ENCODE results near the gene CEMIP2.
A peak's percentile ranks its signal among the peaks of the same experiment; 100 is the strongest.

DNA sequence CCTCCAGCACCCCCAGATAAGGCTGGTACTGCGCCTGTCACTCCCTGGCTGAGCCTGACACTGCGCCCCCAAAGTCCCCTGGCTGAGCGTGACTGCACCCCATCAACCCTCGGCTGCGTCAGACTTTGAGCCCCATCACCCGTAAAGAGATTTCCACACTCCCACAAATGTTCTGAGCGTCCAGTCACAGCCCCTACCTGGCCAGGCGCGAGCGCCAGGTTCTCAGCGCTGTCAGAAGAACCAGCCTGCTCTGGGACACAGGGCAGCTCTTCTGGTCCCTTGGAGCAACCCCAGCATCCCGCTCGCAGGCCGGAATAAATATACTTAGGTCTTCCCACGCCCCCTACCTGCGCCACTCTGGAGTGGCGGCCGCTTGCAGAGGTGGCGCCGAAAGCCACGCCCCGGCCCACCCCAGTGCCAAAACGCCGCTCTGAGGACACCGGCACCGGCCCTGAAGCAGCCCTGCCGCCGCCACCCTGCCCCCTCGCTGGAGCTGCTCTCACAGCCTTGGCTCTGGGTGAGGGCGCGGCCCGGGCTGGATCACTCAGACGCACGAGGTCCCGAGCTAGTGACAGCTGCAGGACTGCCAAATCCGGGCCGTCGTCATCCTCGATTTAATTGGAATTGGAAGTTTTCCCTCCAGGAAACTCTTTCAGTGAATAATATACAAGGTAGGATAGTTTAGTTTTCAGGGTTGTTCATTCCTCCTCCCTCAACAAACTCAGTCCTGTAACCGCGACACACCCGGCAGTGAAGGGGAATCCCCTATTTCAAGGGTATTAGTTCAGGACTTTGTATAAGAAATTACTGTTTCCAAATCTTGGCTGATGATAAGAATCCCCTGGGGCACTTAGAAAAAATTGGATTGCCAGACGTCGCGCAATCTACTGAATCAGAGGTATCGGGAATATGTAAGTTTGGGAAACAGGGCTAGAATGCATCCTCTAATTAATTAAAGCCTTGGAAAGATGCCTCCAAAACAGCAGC lies 1.2 kb upstream of the CEMIP2 start:
- TF ChIP-seq, protein P1, sequence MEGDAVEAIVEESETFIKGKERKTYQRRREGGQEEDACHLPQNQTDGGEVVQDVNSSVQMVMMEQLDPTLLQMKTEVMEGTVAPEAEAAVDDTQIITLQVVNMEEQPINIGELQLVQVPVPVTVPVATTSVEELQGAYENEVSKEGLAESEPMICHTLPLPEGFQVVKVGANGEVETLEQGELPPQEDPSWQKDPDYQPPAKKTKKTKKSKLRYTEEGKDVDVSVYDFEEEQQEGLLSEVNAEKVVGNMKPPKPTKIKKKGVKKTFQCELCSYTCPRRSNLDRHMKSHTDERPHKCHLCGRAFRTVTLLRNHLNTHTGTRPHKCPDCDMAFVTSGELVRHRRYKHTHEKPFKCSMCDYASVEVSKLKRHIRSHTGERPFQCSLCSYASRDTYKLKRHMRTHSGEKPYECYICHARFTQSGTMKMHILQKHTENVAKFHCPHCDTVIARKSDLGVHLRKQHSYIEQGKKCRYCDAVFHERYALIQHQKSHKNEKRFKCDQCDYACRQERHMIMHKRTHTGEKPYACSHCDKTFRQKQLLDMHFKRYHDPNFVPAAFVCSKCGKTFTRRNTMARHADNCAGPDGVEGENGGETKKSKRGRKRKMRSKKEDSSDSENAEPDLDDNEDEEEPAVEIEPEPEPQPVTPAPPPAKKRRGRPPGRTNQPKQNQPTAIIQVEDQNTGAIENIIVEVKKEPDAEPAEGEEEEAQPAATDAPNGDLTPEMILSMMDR (IDR thresholded peaks at IDR 0.05), result peak in 2 of 4 experiments; percentile 21 to 31
- TF ChIP-seq POLR2A (IDR thresholded peaks at IDR 0.05), result no peak

All from uterus (tissue), 2 donors.